Stimulated activated CD4-positive, alpha-beta T cell treated with anti-CD3 and anti-CD28 coated beads, TNF-alpha, amount 100 ng/mL, for 24 hours (primary cell): ENCODE results near the gene RPS4Y2.

Experiments
- DNase-seq, 3 experiments: peaks; one replicate each; pipeline ENCODE4 v3.0.0-alpha.2; 2020; ENCODE audit warnings: low read depth in 3 of 3

The RPS4Y2 gene

DNA sequence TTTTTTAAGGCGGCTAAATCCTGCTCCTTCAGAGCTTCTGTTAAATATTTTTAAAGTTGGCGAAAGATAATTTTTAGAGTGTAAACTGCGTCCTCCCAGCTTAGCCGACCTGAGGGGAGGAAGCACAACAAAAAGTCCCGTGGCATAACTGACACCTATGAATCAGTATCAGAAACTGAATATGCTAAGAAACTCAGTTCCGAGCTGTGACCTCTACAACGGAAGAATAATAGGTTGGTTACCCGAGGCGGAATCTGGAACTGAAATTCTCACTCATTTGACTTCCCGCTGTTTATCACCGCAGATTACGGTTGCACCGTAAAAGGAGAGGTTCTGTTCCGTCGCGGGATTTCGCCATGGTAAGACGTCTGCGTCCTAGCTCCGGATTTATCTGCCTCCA is at the start of gene RPS4Y2:
Gene RPS4Y2 (plus strand): TSS at position 301 of the 400 bp plus-strand sequence. CDS start 56 bp downstream, at position 357.
- no peak for DNase-seq

DNA sequence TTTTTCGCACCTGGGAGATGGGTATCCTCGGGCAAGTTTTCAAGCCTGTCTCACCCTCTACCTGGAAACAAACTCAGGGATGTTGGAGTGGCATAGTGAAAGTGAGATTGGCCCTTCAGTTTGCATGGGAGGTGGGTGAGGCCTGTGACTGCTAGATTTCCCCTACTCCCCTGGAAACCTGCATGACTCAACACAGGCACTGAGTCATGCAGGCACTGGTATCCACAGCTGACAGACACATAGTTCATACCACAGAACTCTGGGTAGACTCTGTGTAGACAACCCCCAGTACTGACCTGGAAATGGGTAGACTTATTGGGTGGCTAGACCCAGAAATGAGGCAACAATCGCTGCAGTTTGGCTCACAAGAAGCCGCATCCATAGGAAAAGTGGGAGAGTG is 41.5 kb upstream of the RPS4Y2 start:
- peak; percentile 2 to 20 (median 2) for DNase-seq

DNA sequence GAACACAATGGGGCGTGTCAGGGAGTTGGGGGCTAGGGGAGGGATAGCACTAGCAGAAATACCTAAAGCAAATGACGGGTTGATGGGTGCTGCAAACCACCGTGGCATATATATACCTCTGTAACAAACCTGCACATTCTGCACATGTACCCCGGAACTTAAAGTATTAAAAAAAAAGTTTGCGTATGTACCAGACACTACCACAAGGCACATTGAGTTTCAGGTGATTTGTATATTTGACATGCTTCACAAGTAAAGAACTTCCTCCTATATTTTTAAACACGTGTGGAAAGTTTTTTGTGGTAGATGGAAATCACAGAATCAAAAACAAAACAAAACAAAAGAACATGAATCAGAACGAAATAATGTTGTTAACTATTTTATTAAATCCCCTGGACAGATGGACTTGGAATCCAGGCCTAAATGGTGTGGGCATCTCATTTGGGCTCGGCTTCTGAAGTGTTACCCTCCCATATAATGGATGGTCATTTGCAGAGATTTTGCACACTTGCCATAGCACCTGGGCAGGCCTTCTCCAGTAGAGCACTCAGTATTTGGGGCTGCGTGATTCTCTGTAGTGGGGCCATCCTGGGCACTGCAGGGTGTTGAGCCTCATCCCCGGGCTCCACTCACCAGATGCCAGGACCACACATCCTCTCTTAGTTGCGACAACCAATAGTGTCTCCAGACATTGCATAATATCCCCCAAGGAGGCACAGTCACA is 29.6 kb upstream of the RPS4Y2 start:
- no peak for DNase-seq

DNA sequence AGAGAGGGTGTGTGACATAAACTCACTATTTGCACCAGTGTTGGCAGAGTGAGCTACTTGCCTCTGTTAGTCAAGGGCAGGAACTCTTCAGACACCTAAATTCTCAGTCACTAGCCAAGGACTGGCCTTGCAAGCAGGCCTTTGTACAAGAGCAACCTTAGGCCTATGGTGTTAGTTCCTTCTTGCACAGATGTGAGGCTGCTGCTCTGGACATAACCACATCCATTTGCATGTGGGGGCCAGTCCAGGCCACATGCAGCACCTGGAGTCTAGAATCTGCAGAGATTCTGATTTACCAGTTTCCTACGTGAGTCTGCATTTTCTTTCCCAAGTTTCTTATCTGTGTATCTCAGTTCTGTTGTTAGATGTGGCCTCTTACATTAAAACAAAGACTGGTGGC is 20.7 kb upstream of the RPS4Y2 start:
- no peak for DNase-seq

DNA sequence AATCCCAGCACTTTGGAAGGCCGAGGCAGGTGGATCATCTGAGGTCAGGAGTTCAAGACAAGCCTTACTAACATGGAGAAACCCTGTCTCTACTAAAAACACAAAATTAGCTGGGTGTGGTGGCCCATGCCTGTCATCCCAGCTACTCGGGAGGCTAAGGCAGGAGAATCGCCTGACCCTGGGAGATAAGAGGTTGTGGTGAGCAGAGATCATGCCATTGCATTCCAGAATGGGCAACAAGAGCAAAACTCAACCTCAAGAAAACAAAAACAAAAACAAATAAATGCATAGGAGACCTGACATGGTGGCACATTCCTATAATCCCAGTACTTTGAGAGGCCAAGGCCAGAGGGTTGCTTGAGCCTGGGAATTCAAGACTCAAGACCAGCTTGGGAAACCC is 16.1 kb upstream of the RPS4Y2 start:
- DNase-seq: no peak

DNA sequence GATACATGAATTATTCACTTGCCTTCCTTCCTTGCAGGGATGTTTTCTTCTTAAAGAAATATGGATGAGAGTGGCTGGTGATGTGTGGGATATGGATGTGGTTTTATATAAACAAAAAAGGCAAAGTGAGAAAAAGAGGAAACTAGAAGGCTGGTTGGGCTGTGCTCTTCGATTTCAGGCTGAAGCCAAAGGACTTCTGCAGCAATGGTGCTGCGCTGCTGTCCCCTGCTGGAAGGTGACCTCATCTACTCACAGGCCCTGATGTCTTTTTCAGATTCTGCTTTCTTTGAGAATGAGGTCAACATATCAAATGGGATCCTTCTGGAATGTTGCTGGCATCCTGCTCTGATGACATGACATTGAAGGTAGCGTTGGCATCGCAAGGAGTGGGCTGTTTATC is 15.3 kb upstream of the RPS4Y2 start:
- peak in 1 of 3 experiments; percentile 4 for DNase-seq

DNA sequence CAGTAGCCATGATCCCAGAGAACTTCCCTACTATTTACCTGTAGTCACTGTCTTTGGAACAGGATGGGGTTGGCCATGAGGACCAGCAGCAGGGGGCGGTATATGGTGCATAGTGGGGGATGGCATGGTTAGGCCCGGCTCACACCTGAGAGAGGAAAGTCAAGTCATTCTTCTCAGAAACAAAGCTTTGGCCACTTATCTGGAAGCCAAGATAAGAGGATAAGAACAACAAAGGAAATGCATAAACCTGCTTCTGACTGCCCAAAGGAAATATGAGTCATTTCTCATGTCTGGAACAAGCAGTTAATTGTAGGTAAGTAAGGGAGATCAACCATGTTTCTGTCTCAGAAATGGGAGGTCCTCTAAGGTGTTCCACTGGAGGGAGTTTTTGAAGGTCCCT is 10.8 kb upstream of the RPS4Y2 start:
- DNase-seq: peak in 1 of 3 experiments; percentile 2

DNA sequence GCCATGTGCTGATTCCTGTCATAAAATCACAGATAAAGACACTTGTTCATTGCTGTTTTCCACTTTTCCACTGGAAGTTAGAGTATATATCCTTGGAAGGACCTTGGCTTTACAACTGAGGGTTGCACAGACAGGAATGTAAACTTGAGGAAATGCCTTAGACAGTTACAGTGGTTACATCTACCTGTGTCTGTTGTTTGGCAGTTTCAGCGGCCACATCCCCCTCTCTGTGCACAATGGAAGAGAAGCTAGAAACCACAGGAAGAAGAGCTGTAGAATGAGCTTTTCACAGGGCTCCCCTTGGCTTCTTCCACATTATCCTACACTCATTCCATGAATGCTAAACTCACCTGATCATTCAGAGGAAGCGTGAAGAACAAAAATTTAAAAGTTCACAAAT is 9.0 kb upstream of the RPS4Y2 start:
- DNase-seq: no peak

DNA sequence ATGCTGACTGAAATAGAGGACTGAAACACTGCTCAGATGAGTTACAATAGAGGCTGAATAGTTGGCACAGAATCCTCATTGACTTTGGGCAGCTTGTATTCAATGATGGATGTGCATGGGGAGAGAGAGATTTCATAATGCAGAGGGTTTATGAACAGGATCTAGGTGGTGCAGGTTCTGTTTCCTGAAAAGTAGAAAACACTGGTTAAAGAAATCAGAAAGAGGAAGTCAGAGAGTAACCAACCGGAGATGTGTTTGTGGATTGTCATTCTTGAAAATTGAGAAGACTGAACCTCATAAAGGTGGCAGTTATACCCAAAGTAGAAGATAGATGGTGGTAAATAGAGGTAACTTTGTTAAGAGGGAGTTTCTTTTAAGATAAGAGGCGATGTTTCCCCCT is 8.0 kb downstream of the RPS4Y2 start:
- DNase-seq: no peak

DNA sequence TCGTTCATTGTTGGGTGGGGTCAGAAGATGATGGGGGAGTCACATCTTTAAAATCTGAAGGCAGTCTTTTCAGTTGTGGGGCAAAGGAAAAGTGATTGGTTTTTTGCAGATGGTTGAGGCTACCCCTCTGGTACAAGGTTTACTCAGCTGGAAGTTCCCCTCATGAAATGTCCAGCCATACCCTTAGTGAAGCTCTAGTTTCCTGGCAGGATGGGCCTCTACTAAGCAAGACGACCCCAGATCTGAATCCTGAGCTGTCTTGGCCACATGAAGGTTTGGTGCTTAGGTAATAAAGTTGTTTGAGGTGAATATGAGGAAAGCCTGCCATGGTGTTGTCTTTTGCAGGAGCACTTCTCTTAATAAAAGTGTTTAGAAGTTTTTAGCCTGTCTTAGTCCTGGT is 9.2 kb downstream of the RPS4Y2 start:
- no peak for DNase-seq

DNA sequence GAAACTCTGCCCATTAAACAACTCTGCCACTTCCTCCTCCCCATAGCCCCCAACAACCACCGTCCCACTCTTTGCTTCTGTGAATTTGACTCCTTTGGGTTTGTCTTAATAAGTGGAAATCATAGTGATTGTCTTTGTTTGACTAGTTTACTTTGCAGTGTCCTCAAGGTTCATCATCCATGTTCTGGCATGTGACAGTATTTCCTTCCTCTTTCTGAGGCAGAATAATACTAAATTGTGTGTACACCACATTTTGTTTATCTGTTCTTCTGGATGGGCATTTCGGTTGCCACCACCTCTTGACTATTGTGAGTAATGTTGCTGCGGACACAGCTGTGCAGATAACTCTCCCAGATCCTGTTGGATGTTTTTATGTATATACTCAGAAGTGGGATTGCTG is 14.8 kb downstream of the RPS4Y2 start:
- DNase-seq: no peak

DNA sequence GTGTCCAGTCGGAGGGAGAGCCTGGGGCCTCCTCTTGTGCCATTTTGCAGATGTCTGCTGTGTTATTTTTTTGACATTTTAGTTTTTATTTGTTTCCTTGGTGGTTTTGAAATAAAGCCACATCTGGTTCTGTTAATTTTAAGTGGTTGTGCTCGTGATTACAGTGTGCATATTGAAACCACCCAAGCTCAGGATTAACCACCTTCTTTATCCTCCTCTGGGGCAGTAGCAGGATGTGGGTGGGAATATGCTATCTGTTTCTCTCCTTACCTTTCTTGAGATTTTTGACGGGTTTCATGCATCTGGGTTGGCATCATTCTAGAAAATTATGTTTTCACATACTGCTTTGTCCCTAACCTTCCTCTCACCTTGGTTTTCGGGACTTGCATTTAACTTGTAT is 20.2 kb downstream of the RPS4Y2 start:
- no peak for DNase-seq

DNA sequence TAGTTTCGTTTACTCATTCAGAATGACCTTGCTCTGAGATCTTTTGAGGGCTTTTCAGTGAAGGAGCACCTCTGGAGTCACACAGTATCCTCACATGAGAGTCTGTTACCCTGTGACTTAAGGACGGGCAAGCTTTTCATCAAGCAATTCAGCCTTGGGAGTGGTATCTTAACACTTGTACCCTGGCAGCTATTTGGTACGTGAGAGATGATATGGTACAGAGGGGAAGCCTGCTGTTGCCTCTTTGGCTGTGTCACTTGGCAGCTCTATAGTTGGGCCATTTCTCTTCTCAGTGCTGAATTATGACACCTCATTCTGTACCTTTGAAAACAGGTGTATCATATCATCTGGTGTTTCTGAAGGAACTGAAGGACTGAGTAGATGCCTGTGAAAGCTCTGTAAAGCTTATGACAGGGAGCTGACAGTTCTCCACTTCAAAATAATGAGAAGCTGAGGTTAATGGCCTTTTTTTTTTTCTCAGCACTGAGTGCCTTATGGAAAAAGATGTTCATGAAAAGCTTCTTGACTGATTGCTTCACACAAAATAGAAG is 24.3 kb downstream of the RPS4Y2 start:
- no peak for DNase-seq

DNA sequence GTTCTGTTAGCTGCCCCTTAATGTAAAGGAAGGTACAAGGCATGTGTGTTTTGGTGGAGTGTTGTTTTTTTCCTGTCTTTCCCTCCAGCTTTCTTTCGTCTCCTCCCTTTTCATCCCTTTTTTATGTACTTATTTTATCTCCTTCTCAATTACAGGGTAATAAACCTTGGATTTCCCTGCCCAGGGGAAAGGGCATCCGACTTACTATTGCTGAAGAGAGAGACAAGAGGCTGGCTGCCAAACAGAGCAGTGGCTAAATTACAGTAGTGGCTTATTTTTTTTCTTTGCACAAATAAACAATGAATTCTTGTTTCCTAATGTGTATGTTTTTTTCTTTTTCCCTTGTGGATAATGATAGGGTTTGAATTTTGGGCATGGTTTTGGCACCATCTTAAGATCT is 24.9 kb downstream of the RPS4Y2 start:
- no peak for DNase-seq

DNA sequence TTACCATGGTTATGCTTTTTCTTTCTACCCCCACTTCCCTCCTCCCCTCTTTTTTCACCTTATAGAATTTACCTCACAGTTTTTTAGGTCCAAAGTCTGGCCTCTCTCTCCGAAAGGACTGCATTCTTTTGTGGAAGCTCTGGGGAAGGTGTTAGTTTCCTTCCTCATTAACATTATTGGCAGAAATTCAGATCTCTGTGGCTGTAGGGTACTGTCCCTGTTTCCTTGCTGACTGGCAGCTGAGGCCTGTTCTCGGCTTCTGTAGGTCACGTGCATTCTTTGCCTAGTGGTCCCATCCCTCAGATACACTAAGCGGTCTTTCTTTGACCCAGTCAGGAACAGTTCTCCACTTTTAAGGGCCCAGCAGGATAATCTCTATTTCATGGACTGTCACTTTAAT is 25.5 kb downstream of the RPS4Y2 start:
- no peak for DNase-seq

DNA sequence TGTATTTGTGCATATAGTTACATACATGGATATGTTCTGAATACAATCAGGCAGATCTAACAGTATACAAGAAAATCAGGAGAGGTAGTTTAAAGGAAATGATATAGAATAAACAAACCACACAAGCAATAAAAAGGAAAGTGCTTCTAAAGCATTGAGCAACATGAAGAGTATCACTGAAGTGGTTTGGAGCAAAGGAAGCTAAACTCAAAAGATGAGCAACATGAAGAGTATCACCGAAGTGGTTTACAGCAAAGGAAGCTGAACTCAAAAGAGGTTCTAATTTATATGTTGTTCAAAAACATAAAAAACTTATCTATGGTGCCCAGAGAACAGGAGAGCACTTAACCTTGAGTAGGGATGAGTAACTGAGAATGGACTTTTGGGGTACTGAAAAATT is 29.1 kb downstream of the RPS4Y2 start:
- no peak for DNase-seq

DNA sequence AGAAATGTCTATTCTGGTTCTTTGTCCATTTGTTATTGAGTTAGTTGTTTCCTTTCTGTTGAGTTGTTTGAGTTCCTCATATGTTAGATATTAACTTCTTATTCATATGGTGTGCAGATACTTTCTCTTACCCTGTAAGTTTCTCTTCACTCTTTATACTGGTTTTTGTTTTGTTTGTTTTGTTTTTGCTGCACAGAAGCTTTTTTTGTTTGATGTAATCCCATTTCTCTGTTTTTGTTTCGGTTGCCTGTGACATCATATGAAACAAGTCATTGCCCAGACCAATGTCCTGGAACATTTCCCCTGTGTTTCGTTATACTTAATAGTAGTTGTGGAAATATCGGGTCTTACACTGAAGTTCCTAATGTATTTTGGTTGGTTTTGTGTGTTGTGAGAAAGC is 31.2 kb downstream of the RPS4Y2 start:
- DNase-seq: no peak

DNA sequence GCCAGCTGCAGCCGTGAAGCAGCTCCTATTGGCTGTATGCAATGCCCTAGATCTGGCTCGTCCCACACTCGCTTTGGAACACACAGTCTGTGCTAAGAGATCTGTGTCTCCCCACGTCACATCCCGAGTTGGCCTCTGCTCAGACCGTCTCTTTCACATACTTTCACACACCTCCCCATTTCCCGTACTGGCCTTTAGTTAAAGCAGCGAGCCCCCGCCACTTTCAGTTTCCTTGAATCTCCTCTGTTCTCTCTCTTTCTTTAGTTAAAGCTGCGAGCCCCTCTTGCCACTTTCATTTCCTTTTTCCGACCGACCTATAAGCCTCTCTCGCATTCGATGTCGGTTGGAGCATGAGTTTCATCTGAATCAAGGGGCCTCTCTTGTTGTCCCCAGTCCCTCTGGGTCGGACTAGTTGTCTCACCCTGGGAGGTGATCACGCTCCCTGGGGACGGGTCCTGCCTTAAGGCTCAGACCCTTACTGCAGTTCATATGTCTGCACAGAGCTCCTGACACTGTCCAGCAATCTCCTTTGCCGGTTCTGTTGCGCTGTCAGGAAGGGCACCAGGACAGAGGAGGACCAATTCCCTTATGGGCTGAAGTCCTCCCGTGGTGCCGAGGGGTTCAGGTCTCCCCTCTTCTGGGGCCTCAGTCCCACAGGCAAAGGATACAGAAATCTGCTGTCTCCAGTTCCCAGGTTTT is 42.6 kb downstream of the RPS4Y2 start:
- DNase-seq: no peak

DNA sequence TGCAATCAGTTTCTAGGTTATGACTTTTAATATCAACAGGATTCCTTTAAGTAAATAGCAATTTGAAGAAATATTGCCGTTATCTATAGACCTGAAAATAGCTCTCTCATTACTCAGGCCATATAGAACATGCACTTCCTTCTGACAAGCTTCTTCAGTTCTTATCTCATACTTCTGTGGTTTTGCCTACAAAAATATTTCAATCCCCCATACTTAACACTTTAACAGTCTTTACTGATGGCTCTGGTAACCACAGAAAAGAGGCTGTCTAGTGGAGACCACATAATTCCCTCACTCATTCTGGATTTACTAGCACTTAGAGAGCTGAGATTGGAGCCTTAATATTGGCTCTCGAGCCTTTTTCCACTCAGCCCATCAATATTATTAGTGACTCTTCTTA is 46.8 kb downstream of the RPS4Y2 start:
- DNase-seq: no peak

DNA sequence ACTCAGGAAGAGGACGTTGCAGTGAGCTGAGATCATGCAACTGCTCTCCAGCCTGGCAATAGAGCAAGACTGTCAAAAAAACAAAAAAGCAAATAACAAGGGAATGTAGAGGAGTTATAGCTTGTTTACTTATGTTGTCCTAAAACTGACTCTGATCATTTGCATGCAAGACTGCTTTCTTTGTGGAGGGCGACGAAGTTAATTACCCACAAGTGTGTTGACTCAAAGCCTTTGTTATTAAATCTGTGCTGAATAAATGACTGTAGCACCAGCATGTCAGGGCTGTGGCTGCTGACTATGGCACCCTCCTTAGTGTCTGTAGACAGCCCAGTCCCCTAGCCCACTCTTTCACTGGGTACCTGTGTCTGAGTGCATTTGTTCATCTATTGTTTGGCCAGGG is 50.3 kb downstream of the RPS4Y2 start:
- DNase-seq: no peak

DNA sequence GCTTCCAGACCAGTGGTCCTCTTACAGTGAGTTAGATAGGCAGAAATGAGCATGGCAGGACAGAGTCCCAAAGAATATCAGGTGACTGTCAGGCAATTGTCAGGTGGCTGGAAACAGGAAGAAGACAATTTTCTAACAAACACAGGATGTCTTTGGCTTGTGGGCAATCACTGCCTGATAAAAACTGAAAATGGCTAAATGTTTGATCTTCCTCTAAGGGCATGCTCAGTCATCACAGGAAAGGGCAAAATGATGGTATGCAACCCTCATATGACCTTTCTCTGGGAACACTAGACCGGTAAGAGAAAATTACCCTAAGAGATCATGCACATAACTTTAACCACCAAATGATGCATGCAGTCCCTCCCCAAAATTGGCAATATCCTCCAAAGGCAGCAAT is 57.6 kb downstream of the RPS4Y2 start:
- no peak for DNase-seq

DNA sequence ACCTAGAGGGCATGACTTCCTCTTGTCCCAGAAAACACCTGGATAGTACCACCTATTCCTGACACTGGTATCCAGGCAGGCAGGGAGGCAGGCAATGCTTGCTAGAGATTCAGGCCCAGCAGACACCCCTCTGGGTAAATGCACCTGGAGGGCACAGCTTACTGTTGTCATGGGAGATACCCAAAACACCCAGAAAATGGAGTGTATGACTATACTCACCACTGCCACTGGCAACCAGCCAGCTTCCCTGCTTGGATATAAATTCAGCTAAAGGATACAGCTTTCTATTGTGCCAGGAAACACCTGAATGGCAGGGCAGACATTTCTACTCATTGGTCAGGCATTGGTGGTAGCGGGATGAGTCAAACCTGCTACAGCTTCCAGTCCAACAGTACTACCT is 58.9 kb downstream of the RPS4Y2 start:
- DNase-seq: no peak

DNA sequence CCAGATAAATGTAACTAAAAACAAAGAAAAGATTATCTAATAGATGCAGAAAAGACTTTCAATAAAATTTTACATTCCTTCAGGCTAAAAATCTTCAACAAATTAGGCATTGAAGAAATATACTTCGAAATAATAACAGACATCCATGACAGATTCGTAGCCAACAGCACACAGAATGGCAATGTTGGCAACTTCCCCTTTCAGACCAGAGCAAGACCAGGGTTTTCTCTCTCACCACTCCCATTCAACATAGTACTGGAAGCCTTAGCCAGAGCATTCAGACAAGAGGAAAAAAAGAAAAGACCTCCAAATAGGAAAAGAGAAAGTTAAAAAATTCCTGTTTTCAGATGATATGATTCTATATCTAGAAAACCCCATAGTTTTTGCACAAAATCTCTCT is 61.2 kb downstream of the RPS4Y2 start:
- no peak for DNase-seq
